Measurements from ENCODE around the gene COMP. TPM values are rescaled to one million over a fixed set of nuclear protein-coding genes. Genes with fewer than 3 reads are reported as not detected.

COMP gene
- total RNA-seq, 1 experiment from 2014 or later = not detected

DNA sequence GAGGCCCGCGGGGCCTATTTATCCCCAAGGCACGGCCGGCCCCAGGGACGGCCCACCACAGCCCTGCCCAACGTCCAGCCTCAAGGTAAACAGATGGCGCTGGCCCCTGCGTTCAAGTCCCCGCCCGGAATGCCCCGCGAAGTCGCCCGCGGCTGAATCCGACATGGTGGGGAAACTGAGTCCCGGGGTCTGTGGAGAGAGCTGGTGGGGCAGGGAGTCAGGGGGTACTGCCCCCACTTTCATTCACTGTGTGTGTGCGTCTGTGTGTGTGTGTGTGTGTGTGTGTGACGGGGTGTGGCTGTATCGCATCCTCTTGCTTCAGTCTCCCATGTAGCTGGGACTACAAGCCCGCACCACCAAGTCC lies 192 bp upstream of the COMP start:
- DNase-seq (ENCODE audit: low read depth, low spot score) = no peak
- ChIA-PET RAD21 (ENCODE audit: low non-redundant PET in 1 of 2, low total read pairs in 2 of 2, uncharacterized antibody in 2 of 2, unreplicated experiment in 2 of 2) (no interaction called here), CTCF (no interaction called here), POLR2A (no interaction called here)
- Histone ChIP-seq H4K20me1 (ENCODE audit: insufficient read depth) (no peaks in the 10 kb centered on the region), H3K9me3 (ENCODE audit: control insufficient read depth in 1 of 2, insufficient read depth in 1 of 2, low read depth in 1 of 2, low read length in 2 of 2) (no peaks in the 10 kb centered on the region), H3K4me2 (ENCODE audit: low read length) (no peak overlapping the region), H3K4me1 (ENCODE audit: control insufficient read depth in 1 of 2, insufficient read depth in 2 of 2, low read length in 2 of 2) (peaks cover 5 to 10% of the 10 kb centered on the region in 2 experiments; a peak in 1 of 4 replicates), H3K79me2 (ENCODE audit: insufficient read depth, low read length) (no peaks in the 10 kb centered on the region), H2AFZ (ENCODE audit: low read depth, low read length, poor library complexity, severe bottlenecking) (no peak overlapping the region), H3K27ac (ENCODE audit: low read depth, low read length) (no peak overlapping the region), H3K27me3 (ENCODE audit: insufficient read depth, low read length) (no peaks in the 10 kb centered on the region), H3K4me3 (replicated peaks in 1 of 2; ENCODE audit: low read depth in 1 of 2, low read length in 2 of 2) (no peak overlapping the region), H3K9ac (ENCODE audit: low read length) (no peak overlapping the region), H3K9me2 (ENCODE audit: insufficient read depth) (no peaks in the 10 kb centered on the region), H3K36me3 (ENCODE audit: control insufficient read depth in 1 of 2, insufficient read depth in 2 of 2, low read length in 2 of 2) (no peaks in the 10 kb centered on the region)
- no peak for ATAC-seq
- TF ChIP-seq EZH2 (IDR thresholded peaks at IDR 0.05) = no peak
- BruUV-seq (replicated peaks) = no TSS peak
- intact Hi-C loops (cut with micrococcal nuclease) = no loop called here

DNA sequence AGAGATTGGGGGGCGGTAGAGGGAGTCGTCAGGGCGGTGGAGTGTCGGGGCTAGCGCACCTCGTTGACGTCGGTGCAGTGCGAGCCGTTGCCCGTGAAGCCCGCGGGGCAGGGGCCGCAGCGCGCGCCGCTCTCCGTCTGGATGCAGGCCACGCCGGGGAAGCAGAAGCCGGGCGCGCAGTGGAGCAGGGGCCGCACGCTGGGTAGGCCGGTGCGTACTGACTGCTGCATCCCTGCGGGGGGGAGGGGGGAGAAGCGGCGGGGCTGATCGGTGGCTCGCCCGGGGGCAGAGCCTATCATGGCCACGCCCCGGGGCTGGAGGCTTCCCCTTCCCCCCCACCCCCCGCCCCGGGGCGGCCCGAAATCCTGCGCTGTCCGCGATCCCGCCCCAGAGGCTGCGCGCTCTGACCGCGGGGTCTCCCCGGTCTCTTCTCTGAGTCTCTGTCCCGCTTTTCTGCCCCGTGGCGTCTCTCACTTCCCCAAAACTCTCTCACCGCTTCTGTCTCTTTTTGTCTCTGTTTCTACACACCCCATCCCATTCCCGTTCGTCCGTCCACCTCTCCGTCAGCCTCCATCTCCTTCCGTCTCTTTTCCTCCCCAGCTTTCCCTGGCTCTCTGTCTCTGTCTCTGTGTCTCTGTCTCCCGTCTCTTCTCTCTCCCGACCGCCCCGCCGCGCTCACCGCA lies 1.1 kb downstream of the COMP start:
- no peak overlapping the region for H3K9ac ChIP-seq (ENCODE audit: low read length)
- intact Hi-C loops (cut with micrococcal nuclease) = no loop called here
- POLR2A ChIA-PET = no interaction called here
- TF ChIP-seq FOSL1 (IDR thresholded peaks at IDR 0.05; ENCODE audit: low read depth) = no peak
- TF ChIP-seq ELF1 (IDR thresholded peaks at IDR 0.05; ENCODE audit: borderline replicate concordance, low read depth) = no peak
- no peak for TF ChIP-seq SRF (IDR thresholded peaks at IDR 0.05; ENCODE audit: low read depth)
- no peak for TF ChIP-seq YY1 (IDR thresholded peaks at IDR 0.05; ENCODE audit: extremely low read depth, insufficient replicate concordance, low read depth, low read length)
- TF ChIP-seq SIN3A (IDR thresholded peaks at IDR 0.05; ENCODE audit: low read depth) = no peak
- TF ChIP-seq CBX3 (IDR thresholded peaks at IDR 0.05; ENCODE audit: low read depth) = no peak
- TF ChIP-seq, protein P1, sequence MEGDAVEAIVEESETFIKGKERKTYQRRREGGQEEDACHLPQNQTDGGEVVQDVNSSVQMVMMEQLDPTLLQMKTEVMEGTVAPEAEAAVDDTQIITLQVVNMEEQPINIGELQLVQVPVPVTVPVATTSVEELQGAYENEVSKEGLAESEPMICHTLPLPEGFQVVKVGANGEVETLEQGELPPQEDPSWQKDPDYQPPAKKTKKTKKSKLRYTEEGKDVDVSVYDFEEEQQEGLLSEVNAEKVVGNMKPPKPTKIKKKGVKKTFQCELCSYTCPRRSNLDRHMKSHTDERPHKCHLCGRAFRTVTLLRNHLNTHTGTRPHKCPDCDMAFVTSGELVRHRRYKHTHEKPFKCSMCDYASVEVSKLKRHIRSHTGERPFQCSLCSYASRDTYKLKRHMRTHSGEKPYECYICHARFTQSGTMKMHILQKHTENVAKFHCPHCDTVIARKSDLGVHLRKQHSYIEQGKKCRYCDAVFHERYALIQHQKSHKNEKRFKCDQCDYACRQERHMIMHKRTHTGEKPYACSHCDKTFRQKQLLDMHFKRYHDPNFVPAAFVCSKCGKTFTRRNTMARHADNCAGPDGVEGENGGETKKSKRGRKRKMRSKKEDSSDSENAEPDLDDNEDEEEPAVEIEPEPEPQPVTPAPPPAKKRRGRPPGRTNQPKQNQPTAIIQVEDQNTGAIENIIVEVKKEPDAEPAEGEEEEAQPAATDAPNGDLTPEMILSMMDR (IDR thresholded peaks at IDR 0.05 in 2 of 3, conservative IDR thresholded peaks at IDR 0.05 in 1 of 3; ENCODE audit: borderline replicate concordance in 1 of 3, insufficient read depth in 1 of 3, low read depth in 2 of 3, low read length in 2 of 3) = no peak
- no peak for TF ChIP-seq SP1 (IDR thresholded peaks at IDR 0.05; ENCODE audit: low read depth)
- no peak for TF ChIP-seq JUND (IDR thresholded peaks at IDR 0.05)
- TF ChIP-seq, protein P2, sequence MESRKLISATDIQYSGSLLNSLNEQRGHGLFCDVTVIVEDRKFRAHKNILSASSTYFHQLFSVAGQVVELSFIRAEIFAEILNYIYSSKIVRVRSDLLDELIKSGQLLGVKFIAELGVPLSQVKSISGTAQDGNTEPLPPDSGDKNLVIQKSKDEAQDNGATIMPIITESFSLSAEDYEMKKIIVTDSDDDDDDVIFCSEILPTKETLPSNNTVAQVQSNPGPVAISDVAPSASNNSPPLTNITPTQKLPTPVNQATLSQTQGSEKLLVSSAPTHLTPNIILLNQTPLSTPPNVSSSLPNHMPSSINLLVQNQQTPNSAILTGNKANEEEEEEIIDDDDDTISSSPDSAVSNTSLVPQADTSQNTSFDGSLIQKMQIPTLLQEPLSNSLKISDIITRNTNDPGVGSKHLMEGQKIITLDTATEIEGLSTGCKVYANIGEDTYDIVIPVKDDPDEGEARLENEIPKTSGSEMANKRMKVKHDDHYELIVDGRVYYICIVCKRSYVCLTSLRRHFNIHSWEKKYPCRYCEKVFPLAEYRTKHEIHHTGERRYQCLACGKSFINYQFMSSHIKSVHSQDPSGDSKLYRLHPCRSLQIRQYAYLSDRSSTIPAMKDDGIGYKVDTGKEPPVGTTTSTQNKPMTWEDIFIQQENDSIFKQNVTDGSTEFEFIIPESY (IDR thresholded peaks at IDR 0.05; ENCODE audit: extremely low read depth, insufficient replicate concordance, low read length) = no peak
- no peak for TF ChIP-seq EZH2phosphoT487 (IDR thresholded peaks at IDR 0.05; ENCODE audit: borderline replicate concordance)
- TF ChIP-seq EZH2 (IDR thresholded peaks at IDR 0.05) = no peak
- no peak for TF ChIP-seq POLR2AphosphoS5 (IDR thresholded peaks at IDR 0.05; ENCODE audit: low read depth, low read length)
- TF ChIP-seq ZFX (IDR thresholded peaks at IDR 0.05) = no peak
- no peak for TF ChIP-seq POLR2A (IDR thresholded peaks at IDR 0.05; ENCODE audit: borderline replicate concordance, extremely low read depth, insufficient read depth, insufficient read length)
- TF ChIP-seq, protein P3, sequence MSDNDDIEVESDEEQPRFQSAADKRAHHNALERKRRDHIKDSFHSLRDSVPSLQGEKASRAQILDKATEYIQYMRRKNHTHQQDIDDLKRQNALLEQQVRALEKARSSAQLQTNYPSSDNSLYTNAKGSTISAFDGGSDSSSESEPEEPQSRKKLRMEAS (IDR thresholded peaks at IDR 0.05) = no peak
- TF ChIP-seq, protein P4, sequence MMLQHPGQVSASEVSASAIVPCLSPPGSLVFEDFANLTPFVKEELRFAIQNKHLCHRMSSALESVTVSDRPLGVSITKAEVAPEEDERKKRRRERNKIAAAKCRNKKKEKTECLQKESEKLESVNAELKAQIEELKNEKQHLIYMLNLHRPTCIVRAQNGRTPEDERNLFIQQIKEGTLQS (IDR thresholded peaks at IDR 0.05) = no peak

More for the DNA sequence above, 1.1 kb downstream of the COMP start:
- DNase-seq (ENCODE audit: low read depth, low spot score) (no peak), ATAC-seq (no peak)
- Histone ChIP-seq H3K27me3 (ENCODE audit: insufficient read depth, low read length) (no peaks in the 10 kb centered on the region), H3K79me2 (ENCODE audit: insufficient read depth, low read length) (no peaks in the 10 kb centered on the region), H3K4me2 (ENCODE audit: low read length) (no peak overlapping the region), H3K4me3 (replicated peaks in 1 of 2; ENCODE audit: low read depth in 1 of 2, low read length in 2 of 2) (no peak overlapping the region), H3K9me3 (ENCODE audit: control insufficient read depth in 1 of 2, insufficient read depth in 1 of 2, low read depth in 1 of 2, low read length in 2 of 2) (no peaks in the 10 kb centered on the region), H3K36me3 (ENCODE audit: control insufficient read depth in 1 of 2, insufficient read depth in 2 of 2, low read length in 2 of 2) (no peaks in the 10 kb centered on the region), H3K9me2 (ENCODE audit: insufficient read depth) (no peaks in the 10 kb centered on the region), H4K20me1 (ENCODE audit: insufficient read depth) (no peaks in the 10 kb centered on the region), H2AFZ (ENCODE audit: low read depth, low read length, poor library complexity, severe bottlenecking) (no peak overlapping the region), H3K27ac (ENCODE audit: low read depth, low read length) (no peak overlapping the region), H3K4me1 (ENCODE audit: control insufficient read depth in 1 of 2, insufficient read depth in 2 of 2, low read length in 2 of 2) (peaks cover 4 to 6% of the 10 kb centered on the region in 2 experiments; a peak in 3 of 4 replicates)
- RAD21 ChIA-PET (ENCODE audit: low non-redundant PET in 1 of 2, low total read pairs in 2 of 2, uncharacterized antibody in 2 of 2, unreplicated experiment in 2 of 2) = no interaction called here
- CTCF ChIA-PET = no interaction called here
- BruUV-seq (replicated peaks) = no TSS peak

Measured in HCT116 (cell line).